ENCODE measurements around the gene FUT3.
"Not testable (repeated sequence)": the region's sequence is repeated elsewhere in the genome, so short reads cannot be mapped to it uniquely, and the experiment has no call there.

Gene FUT3

DNA sequence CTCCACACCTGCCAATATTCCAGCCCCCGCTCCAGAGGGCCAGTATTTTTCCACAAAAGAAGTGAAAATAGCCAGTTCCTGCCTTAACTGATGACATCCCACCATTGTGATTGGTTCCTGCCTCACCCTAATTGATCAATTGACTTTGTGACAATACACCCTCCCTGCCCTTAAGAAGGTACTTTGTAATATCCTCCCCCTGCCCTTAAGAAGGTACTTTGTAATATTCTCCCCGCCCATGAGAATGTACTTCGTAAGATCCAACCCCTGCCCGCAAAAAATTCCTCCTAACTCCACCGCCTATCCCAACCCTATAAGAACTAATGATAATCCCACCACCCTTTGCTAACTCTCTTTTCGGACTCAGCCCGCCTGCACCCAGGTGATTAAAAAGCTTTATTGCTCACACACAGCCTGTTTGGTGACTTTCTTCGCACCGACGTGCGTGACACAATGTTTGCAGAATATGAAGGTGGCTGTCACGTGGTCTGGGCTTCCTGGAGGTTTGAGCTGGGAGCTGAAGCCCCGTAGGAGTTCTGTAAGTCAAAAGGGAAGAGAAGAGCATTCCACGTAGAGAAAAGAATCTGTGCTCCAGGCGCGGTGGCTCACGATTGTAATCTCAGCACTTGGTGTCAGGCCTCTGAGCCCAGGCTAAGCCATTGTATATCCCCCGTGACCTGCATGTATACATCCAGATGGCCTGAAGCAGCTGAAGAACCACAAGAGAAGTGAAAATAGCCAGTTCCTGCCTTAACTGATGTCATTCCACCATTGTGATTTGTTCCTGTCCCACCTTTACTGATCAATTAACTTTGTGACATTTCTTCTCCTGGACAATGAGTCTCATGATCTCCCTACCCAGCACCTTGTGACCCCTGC is 6.2 kb upstream of the FUT3 start:
- no peak overlapping the region for H3K4me3 ChIP-seq (ENCODE audit: low read depth, low read length)
- no peak for TF ChIP-seq CTCF (IDR thresholded peaks at IDR 0.05; ENCODE audit: insufficient read depth, low read depth, low read length, missing control alignments)
- DNase-seq (ENCODE audit: low read depth) = no peak

GRCh38 chr19:5855151-5855550 is 3.9 kb upstream of the FUT3 start:
- not testable (repeated sequence) for H3K4me3 ChIP-seq (ENCODE audit: low read depth, low read length); DNase-seq (ENCODE audit: low read depth)

- not testable (repeated sequence) for H3K4me3 ChIP-seq (ENCODE audit: low read depth, low read length); DNase-seq (ENCODE audit: low read depth)
These were observed 2.9 kb upstream of the FUT3 start for GRCh38 chr19:5854121-5854520.

- DNase-seq (ENCODE audit: low read depth) = no peak
- TF ChIP-seq CTCF (IDR thresholded peaks at IDR 0.05; ENCODE audit: insufficient read depth, low read depth, low read length, missing control alignments) = no peak
- H3K4me3 ChIP-seq (ENCODE audit: low read depth, low read length) = no peak overlapping the region
These were observed 431 bp downstream of the FUT3 start for GRCh38 chr19:5850743-5851293.

- no peak overlapping the region for H3K4me3 ChIP-seq (ENCODE audit: low read depth, low read length)
These were observed 1.1 kb downstream of the FUT3 start for GRCh38 chr19:5850189-5850588.

DNA sequence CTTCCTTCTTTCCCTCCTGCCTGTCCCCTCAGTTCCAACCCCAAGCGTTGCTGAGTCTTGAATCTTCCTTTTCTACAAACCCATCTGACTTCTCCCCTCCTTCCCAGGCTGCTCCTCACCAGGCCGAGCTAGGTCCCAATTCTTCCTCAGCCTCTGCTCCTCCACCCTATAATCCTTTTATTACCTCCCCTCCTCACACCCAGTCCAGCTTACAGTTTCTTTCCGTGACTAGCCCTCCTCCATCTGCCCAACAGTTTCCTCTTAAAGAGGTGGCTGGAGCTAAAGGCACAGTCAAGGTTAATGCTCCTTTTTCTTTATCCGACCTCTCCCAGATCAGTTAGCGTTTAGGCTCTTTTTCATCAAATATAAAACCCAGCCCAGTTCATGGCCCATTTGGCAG is 2.6 kb downstream of the FUT3 start:
- not testable (repeated sequence) for DNase-seq (ENCODE audit: low read depth); H3K4me3 ChIP-seq (ENCODE audit: low read depth, low read length)

More at GRCh38 chr19:5850189-5850588, 1.1 kb downstream of the FUT3 start:
- no peak for DNase-seq (ENCODE audit: low read depth)
- TF ChIP-seq CTCF (IDR thresholded peaks at IDR 0.05; ENCODE audit: insufficient read depth, low read depth, low read length, missing control alignments) = no peak

DNA sequence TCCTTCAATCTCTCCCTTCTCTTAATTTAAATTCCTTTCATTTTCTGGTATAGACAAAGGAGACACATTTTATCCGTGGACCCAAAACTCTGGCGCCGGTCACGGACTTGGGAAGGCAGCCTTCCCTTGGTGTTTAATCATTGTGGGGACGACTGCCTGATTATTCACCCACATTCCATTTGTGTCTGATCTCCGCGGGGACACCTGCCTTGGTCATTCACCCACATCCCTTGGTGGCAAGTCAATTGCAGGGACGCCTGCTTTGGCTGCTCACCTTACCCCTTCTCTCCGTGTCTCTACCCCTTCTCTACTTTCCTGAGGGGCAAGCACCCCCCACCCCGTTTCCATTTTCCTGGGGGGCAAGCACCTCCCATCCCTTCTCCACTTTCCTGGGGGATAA is 3.4 kb downstream of the FUT3 start:
- DNase-seq (ENCODE audit: low read depth) = not testable (repeated sequence)

DNA sequence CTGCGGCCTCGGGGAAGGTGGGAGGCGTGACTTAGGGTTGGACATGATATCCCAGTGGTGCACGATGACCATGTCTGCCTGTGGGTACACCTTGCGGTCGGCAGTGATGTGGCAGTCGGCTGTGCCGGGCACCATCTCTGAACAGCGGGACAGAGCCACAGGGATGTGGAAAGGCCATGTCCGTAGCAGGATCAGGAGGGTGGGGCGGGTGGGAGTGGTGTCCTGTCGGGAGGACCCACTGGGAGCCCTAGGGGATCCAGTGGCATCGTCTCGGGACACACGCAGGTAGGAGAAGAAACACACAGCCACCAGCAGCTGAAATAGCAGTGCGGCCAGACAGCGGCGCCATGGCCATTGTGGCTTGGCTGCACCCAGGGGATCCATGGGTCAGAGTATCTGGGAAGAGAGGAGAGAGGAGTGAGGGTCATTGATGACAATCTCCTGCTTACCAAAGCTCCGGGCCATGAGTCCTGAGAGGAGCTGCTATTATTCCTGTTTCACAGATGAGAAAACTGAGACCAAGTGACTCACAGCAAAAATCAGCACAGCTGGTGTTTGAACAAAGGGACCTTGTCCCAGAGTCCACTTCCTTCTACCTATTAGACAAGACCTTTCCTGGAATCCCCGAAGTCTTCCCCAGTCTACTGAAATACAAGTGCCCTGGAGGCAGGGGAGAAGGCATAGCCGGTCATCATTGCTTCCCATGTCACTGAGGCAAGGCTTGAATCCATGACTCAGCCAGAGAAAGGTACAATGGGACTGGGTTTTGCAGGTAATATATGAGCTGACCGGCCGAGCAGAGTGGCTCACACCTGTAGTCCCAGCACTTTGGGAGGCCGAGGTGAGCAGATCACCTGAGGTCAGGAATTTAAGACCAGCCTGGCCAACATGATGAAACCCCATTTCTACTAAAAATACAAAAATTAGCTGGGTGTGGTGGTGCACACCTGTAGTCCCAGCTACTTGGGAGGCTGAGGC is 6.5 kb downstream of the FUT3 start:
- DNase-seq (ENCODE audit: low read depth) = no peak
- no peak overlapping the region for H3K4me3 ChIP-seq (ENCODE audit: low read depth, low read length)

More for the DNA sequence above, 3.4 kb downstream of the FUT3 start:
- H3K4me3 ChIP-seq (ENCODE audit: low read depth, low read length) = not testable (repeated sequence)

More for the DNA sequence above, 6.5 kb downstream of the FUT3 start:
- TF ChIP-seq CTCF (IDR thresholded peaks at IDR 0.05; ENCODE audit: insufficient read depth, low read depth, low read length, missing control alignments) = no peak
